Panc1 (cell line): ENCODE data around the gene NEGR1. TPM values are rescaled to one million over a fixed set of nuclear protein-coding genes. Genes with fewer than 3 reads are reported as not detected.

ENCODE experiments used
- ATAC-seq: fragments of 200-7000 bp; cut with Tn5 transposase; 2 replicates; pipeline ENCODE4 v1.9.1; 2020; ENCODE audit warnings: mild to moderate bottlenecking, moderate library complexity
- BruUV-seq: library from RNA; stranded (reverse); fragments of 400-500 nt; replicated peaks from 2 replicates; lab custom pipeline; 2021; lab: Mats Ljungman, UMichigan
- CTCF ChIA-PET: fragments of 300-600 bp; sonication (Branson Sonifier 250); formaldehyde crosslinking; loops from one replicate; lab custom pipeline; 2022; ENCODE audit warnings: antibody characterized with exemption; lab: Charles Lee
- POLR2A ChIA-PET: fragments of 300-600 bp; sonication (Branson Sonifier 250); formaldehyde crosslinking; loops from one replicate; lab custom pipeline; 2022; ENCODE audit warnings: antibody characterized with exemption; lab: Charles Lee
- DNase-seq: peaks from one replicate; pipeline ENCODE4 v3.0.0-alpha.2; 2010; ENCODE audit warnings: low read depth, low spot score
- H3K27ac ChIP-seq: 2 replicates; pipeline ENCODE4 v1.5.1; 2011; ENCODE audit warnings: mild to moderate bottlenecking, low read length, inconsistent platforms
- H3K27me3 ChIP-seq: fragments of 200-500 bp; sonication (Bioruptor generic); 2 replicates; pipeline ENCODE4 v1.6.0; 2014; ENCODE audit warnings: low read length, inconsistent platforms; ENCODE audit not compliant: control insufficient read depth, insufficient read depth
- H3K36me3 ChIP-seq: fragments of 200-500 bp; sonication (Bioruptor generic); 2 replicates; pipeline ENCODE4 v1.5.1; 2014; ENCODE audit warnings: inconsistent platforms, mild to moderate bottlenecking, low read length, moderate library complexity; ENCODE audit not compliant: control insufficient read depth, insufficient read depth
- H3K4me1 ChIP-seq: 2 replicates; pipeline ENCODE4 v1.5.1; 2011; ENCODE audit warnings: inconsistent platforms, mild to moderate bottlenecking, low read length, moderate library complexity; ENCODE audit not compliant: control insufficient read depth, insufficient read depth
- H3K4me3 ChIP-seq, 2 experiments: 2 replicates each; pipeline ENCODE4 v1.5.1; 2011 to 2012; ENCODE audit warnings: low read depth in 2 of 2, low read length in 2 of 2, mild to moderate bottlenecking in 2 of 2, inconsistent platforms in 1 of 2, moderate library complexity in 1 of 2
- H3K9me3 ChIP-seq: fragments of 200-500 bp; sonication (Bioruptor generic); 2 replicates; pipeline ENCODE4 v1.5.1; 2014; ENCODE audit warnings: low read depth, mild to moderate bottlenecking, inconsistent platforms, low read length, moderate library complexity; ENCODE audit not compliant: control insufficient read depth, insufficient read depth
- CTCF ChIP-seq: fragments of 450-650 bp; IDR thresholded peaks from 2 replicates; pipeline ENCODE4 v1.5.1; 2017; ENCODE audit warnings: mild to moderate bottlenecking
- POLR2AphosphoS5 ChIP-seq: IDR thresholded peaks from 2 replicates; pipeline ENCODE4 v1.6.1; 2012; ENCODE audit warnings: mild to moderate bottlenecking, low read depth, low read length, moderate library complexity
- SIN3A ChIP-seq: IDR thresholded peaks from 2 replicates; pipeline ENCODE4 v1.6.1; 2012; ENCODE audit warnings: low read depth, mild to moderate bottlenecking, low read length, moderate library complexity, borderline replicate concordance; ENCODE audit not compliant: insufficient read depth
- TCF7L2 ChIP-seq: IDR thresholded peaks from 2 replicates; pipeline ENCODE4 v1.6.1; 2011; ENCODE audit warnings: mild to moderate bottlenecking, low read depth, low read length, inconsistent platforms
- in situ Hi-C: cut with HindIII; loops from 2 replicates; pipeline ENCODE4 v1.10.0; 2016; ENCODE audit warnings: low sequenced_read_pairs, low pct_unique_long_range_greater_than_20kb
- intact Hi-C: fragments of 100-400 bp; cut with micrococcal nuclease; formaldehyde crosslinking; loops from one replicate; pipeline ENCODE4 v1.10.0; 2022; ENCODE audit not compliant: unreplicated experiment
- total RNA-seq: library from RNA; stranded (reverse); gene quantifications from one replicate; pipeline ENCODE4 v1.2.1, GENCODE V29; 2021; ENCODE audit not compliant: unreplicated experiment
- TF ChIP-seq, protein P1 (sequence below), 2 experiments: IDR thresholded peaks; 2 replicates each; pipeline ENCODE4 v1.6.1; 2011 to 2012; ENCODE audit warnings: low read depth in 2 of 2, control low read depth in 1 of 2, low read length in 1 of 2, mild to moderate bottlenecking in 1 of 2, moderate library complexity in 1 of 2; ENCODE audit not compliant: insufficient read depth in 1 of 2

The NEGR1 gene
- total RNA-seq, 1 experiment from 2014 or later: 2.7 TPM

GRCh38 chr1:71498542-71498941 is 783.8 kb downstream of the NEGR1 start:
- ATAC-seq (no peak), DNase-seq (no peak)
- H3K27ac ChIP-seq: no peak overlapping the region
- no TSS peak for BruUV-seq
- H3K4me1 ChIP-seq: no peaks in the 10 kb centered on the region
- ChIA-PET CTCF (no interaction called here), POLR2A (no interaction called here)
- no peak for TF ChIP-seq CTCF
- no peak for TF ChIP-seq TCF7L2
- TF ChIP-seq, protein P1, sequence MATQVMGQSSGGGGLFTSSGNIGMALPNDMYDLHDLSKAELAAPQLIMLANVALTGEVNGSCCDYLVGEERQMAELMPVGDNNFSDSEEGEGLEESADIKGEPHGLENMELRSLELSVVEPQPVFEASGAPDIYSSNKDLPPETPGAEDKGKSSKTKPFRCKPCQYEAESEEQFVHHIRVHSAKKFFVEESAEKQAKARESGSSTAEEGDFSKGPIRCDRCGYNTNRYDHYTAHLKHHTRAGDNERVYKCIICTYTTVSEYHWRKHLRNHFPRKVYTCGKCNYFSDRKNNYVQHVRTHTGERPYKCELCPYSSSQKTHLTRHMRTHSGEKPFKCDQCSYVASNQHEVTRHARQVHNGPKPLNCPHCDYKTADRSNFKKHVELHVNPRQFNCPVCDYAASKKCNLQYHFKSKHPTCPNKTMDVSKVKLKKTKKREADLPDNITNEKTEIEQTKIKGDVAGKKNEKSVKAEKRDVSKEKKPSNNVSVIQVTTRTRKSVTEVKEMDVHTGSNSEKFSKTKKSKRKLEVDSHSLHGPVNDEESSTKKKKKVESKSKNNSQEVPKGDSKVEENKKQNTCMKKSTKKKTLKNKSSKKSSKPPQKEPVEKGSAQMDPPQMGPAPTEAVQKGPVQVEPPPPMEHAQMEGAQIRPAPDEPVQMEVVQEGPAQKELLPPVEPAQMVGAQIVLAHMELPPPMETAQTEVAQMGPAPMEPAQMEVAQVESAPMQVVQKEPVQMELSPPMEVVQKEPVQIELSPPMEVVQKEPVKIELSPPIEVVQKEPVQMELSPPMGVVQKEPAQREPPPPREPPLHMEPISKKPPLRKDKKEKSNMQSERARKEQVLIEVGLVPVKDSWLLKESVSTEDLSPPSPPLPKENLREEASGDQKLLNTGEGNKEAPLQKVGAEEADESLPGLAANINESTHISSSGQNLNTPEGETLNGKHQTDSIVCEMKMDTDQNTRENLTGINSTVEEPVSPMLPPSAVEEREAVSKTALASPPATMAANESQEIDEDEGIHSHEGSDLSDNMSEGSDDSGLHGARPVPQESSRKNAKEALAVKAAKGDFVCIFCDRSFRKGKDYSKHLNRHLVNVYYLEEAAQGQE (IDR thresholded peaks at IDR 0.05; ENCODE audit: insufficient read depth in 1 of 2, low read depth in 2 of 2, low read length in 1 of 2): no peak
- no peak for TF ChIP-seq POLR2AphosphoS5
- no peak for TF ChIP-seq SIN3A
- no peaks in the 10 kb centered on the region for H3K9me3 ChIP-seq
- in situ Hi-C loops: no loop called here
- H3K27me3 ChIP-seq: no peaks in the 10 kb centered on the region
- intact Hi-C loops: no loop called here
- H3K36me3 ChIP-seq: no peaks in the 10 kb centered on the region
- H3K4me3 ChIP-seq: no peak overlapping the region

DNA sequence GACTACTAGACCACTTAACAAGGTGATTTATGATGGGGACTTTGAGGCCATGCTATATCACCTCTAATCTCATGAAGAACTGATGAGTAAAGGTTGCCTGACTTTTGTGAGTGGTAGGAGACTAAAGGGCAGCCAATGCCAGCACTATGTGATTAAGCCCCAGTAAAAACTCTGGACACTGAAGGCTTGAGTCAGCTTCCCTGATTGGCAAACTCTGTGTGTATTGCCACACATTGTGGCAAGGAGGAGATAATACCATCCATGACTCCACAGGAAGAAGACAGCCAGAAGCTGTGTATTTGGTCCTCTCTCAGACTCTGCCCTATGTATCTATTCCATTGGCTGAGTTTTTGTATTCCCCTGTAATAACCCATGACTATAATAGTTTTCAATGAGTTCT is 788.2 kb downstream of the NEGR1 start:
- TF ChIP-seq CTCF (no peak), POLR2AphosphoS5 (no peak), SIN3A (no peak), TCF7L2 (no peak)
- TF ChIP-seq, protein P1 (IDR thresholded peaks at IDR 0.05; ENCODE audit: insufficient read depth in 1 of 2, low read depth in 2 of 2, low read length in 1 of 2): no peak
- Histone ChIP-seq H3K36me3 (no peaks in the 10 kb centered on the region), H3K27me3 (no peaks in the 10 kb centered on the region), H3K4me3 (no peak overlapping the region), H3K27ac (no peak overlapping the region), H3K4me1 (no peaks in the 10 kb centered on the region), H3K9me3 (no peaks in the 10 kb centered on the region)
- in situ Hi-C loops: no loop called here
- POLR2A ChIA-PET: no interaction called here
- ATAC-seq (no peak), DNase-seq (no peak)
- intact Hi-C loops: no loop called here
- no TSS peak for BruUV-seq
- CTCF ChIA-PET: no interaction called here
